DMS 273 (cell line): ENCODE results near the gene CYP26A1.

Experiments
- DNase-seq: peaks from one replicate; lab custom pipeline; 2025; ENCODE audit not compliant: unreplicated experiment; lab: John Stamatoyannopoulos, UW

The CYP26A1 gene

DNA sequence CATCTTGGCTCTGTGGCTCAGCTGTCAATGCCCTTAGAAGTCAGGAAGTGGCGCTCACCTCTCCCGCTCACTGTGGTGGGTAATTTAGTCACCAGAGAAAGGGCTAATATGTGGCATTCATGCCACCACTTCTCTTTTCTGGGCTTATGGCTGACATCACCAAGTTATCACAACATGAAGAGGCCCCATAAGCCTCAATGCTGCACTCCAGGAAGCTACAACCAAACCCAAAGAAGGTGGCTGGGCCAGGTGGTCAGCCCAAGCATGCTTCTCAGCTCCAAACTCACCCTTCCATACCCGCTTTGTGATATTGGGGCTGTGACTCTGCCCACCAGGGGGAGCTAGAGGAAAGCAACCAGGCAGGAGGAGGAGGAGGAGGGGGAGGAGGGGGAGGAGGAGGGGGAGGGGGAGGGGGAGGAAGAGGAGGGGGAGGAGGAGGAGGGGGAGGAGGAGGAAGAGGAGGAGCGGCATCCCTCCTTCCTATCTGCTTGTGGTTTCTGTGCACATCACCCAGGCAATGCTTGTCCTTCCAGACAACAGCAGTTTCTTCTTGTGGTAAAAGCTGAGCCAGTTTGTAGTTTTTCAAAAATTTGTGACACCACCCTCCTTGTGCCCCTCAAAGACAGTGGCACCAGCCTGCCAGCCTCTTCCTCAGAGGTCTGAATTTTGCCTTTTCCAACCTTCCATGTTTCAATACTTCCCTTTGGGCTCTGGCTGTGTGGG lies 42.1 kb downstream of the CYP26A1 start:
- DNase-seq = peak; percentile 71

DNA sequence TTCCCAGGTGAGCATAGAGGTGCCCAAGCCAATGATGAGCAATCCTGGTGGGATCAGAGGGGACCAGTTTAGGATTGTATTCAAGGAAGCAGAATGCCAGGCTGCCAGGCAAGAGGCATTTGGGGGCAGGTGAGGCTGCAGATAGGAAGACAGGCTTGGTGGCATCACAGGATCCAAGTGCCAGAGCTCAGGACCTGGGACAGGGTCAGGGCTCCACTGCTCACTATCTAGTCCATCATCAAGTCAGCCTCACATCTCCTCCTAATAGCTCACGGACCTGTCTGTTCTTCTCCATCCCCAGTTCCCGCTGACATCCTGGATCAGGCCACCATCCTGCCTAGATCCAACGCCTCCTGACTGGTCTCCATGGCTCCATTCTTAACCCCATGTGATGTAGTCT lies 47.6 kb downstream of the CYP26A1 start:
- no peak for DNase-seq

DNA sequence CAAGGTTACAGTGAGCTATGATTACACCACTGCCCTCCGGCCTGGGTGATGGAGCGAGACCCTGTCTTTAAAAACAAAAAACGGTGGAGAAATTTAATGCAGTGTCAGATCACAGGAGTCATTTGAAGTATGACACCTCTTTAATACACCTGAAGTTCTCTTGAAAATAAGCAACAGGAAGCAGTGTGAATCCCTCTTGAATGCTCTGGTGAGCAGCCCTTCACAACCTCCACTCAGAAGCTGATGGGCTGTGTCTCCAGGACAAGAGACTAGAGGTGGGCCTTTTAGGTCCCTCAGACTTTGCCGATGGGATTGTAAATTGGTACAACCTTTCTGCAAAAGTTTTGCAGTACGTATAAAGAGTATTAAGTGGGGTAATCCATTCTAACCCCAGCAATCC lies 50.1 kb downstream of the CYP26A1 start:
- DNase-seq = no peak

- no peak for DNase-seq
These were observed 51.1 kb downstream of the CYP26A1 start for GRCh38 chr10:93124580-93125318.

GRCh38 chr10:93125966-93126365 lies 52.3 kb downstream of the CYP26A1 start:
- DNase-seq = no peak

- DNase-seq = peak; percentile 10
These were observed 52.9 kb downstream of the CYP26A1 start for GRCh38 chr10:93126483-93127052.
